ENCODE results near the gene SLC31A1. TPM values are rescaled to one million over a fixed set of nuclear protein-coding genes. Genes with fewer than 3 reads are reported as not detected.

The SLC31A1 gene
- total and polyA plus RNA-seq, 4 experiments from 2014 or later, result 2.1 to 4.2 (median 3.2) TPM

GRCh38 chr9:113274474-113275156 lies 53.3 kb downstream of the SLC31A1 start:
- no peak overlapping the region for H3K4me3 Mint-ChIP-seq
- Histone ChIP-seq H3K4me1 (ENCODE audit: insufficient read depth, low read length) (peaks cover 26% of the 10 kb centered on the region), H3K27me3 (ENCODE audit: insufficient read depth, low read length) (no peaks in the 10 kb centered on the region), H3K36me3 (ENCODE audit: insufficient read depth, low read length) (peaks cover 41% of the 10 kb centered on the region), H3K27ac (ENCODE audit: low read depth, low read length) (peak overlapping the region; percentile 93), H3K9me3 (ENCODE audit: control insufficient read depth in 1 of 2, low read length in 2 of 2) (no peaks in the 10 kb centered on the region), H3K4me3 (ENCODE audit: low read length in 2 of 2) (peak overlapping the region; percentile 86 to 92)
- H3K36me3 Mint-ChIP-seq, result peaks cover 37 to 49% of the 10 kb centered on the region in 2 donors
- no peak overlapping the region for H3K27ac Mint-ChIP-seq
- ChIA-PET CTCF (ENCODE audit: partially characterized antibody) (interaction anchor here (0.7 to 7.1 kb wide), 35 partner anchors 9 to 392 kb away, joined by 3 to 137 read pairs (median 5); partner anchors contain the start of genes ALAD, BSPRY, C9orf43 and FKBP15), POLR2A (ENCODE audit: partially characterized antibody) (interaction anchor here (0.6 to 2.9 kb wide), 19 partner anchors 10 to 1267 kb away, joined by 3 to 26 read pairs (median 5); partner anchors contain the start of genes ALAD, BSPRY, C9orf43 and FKBP15)
- H3K27me3 Mint-ChIP-seq, result no peaks in the 10 kb centered on the region
- peak; percentile 57 to 66 (median 62) for DNase-seq
- peaks cover 9 to 26% (median 19%) of the 10 kb centered on the region in 4 donors for H3K4me1 Mint-ChIP-seq
- intact Hi-C loops (cut with micrococcal nuclease), result loop anchor here (1.0 to 5.0 kb wide), 11 partner anchors 53 to 1792 kb away; partner anchors contain the start of genes ALAD, C9orf43, FKBP15 and INIP
- no peaks in the 10 kb centered on the region for H3K9me3 Mint-ChIP-seq

GRCh38 chr9:113275157-113276131 lies 54.1 kb downstream of the SLC31A1 start, which contains the start of the genes CDC26 and PRPF4:
CDC26 (minus strand) TSS chr9:113275572; CDS start chr9:113272507, 3,065 bp downstream.
PRPF4 (plus strand) TSS chr9:113275658; CDS start chr9:113275744, 86 bp downstream.
- H3K9me3 ChIP-seq (ENCODE audit: control insufficient read depth in 1 of 2, low read length in 2 of 2), result no peaks in the 10 kb centered on the region
- Mint-ChIP-seq H3K27ac (no peak within 1 kb of the TSS), H3K36me3 (peaks cover 39 to 52% of the 10 kb centered on the region in 2 donors), H3K27me3 (no peaks in the 10 kb centered on the region), H3K9me3 (no peaks in the 10 kb centered on the region), H3K4me1 (peaks cover 14 to 32% (median 21%) of the 10 kb centered on the region in 4 donors), H3K4me3 (no peak within 1 kb of the TSS)
- H3K4me3 ChIP-seq (ENCODE audit: low read length in 2 of 2), result peak within 1 kb of the TSS; percentile 86 to 92
- ChIA-PET CTCF (ENCODE audit: partially characterized antibody) (interaction anchor here (0.9 to 7.1 kb wide), 33 partner anchors 9 to 391 kb away, joined by 3 to 137 read pairs (median 5); partner anchors contain the start of genes ALAD, BSPRY, C9orf43 and FKBP15), POLR2A (ENCODE audit: partially characterized antibody) (interaction anchor here (0.6 to 2.9 kb wide), 19 partner anchors 9 to 1268 kb away, joined by 3 to 26 read pairs (median 5); partner anchors contain the start of genes ALAD, BSPRY, C9orf43 and FKBP15)
- intact Hi-C loops (cut with micrococcal nuclease), result loop anchor here (1.0 to 5.0 kb wide), 8 partner anchors 54 to 1793 kb away; partner anchors contain the start of genes ALAD, C9orf43, FKBP15 and INIP
- peaks cover 42% of the 10 kb centered on the region for H3K36me3 ChIP-seq (ENCODE audit: insufficient read depth, low read length)
- H3K27ac ChIP-seq (ENCODE audit: low read depth, low read length), result peak within 1 kb of the TSS; percentile 93
- DNase-seq, result peak; percentile 91 to 97 (median 94)
- no peaks in the 10 kb centered on the region for H3K27me3 ChIP-seq (ENCODE audit: insufficient read depth, low read length)
- H3K4me1 ChIP-seq (ENCODE audit: insufficient read depth, low read length), result peaks cover 22% of the 10 kb centered on the region

GRCh38 chr9:113278840-113279239 lies 57.5 kb downstream of the SLC31A1 start:
- Histone ChIP-seq H3K27me3 (ENCODE audit: insufficient read depth, low read length) (no peaks in the 10 kb centered on the region), H3K4me3 (ENCODE audit: low read length in 2 of 2) (no peak overlapping the region), H3K36me3 (ENCODE audit: insufficient read depth, low read length) (peaks cover 42% of the 10 kb centered on the region), H3K27ac (ENCODE audit: low read depth, low read length) (no peak overlapping the region), H3K9me3 (ENCODE audit: control insufficient read depth in 1 of 2, low read length in 2 of 2) (no peaks in the 10 kb centered on the region), H3K4me1 (ENCODE audit: insufficient read depth, low read length) (peaks cover 20% of the 10 kb centered on the region)
- intact Hi-C loops (cut with micrococcal nuclease), result loop anchor here (5.0 kb wide), 1 partner anchor 562 kb away; the partner anchor contains the start of gene INIP
- H3K4me1 Mint-ChIP-seq, result peaks cover 15 to 22% (median 20%) of the 10 kb centered on the region in 4 donors
- no peak overlapping the region for H3K4me3 Mint-ChIP-seq
- H3K36me3 Mint-ChIP-seq, result peaks cover 49 to 57% of the 10 kb centered on the region in 2 donors
- H3K27ac Mint-ChIP-seq, result peak overlapping the region in 6 of 7 donors; percentile 28 to 60 (median 50)
- POLR2A ChIA-PET (ENCODE audit: partially characterized antibody), result no interaction called here
- DNase-seq, result no peak
- H3K9me3 Mint-ChIP-seq, result no peaks in the 10 kb centered on the region
- no peaks in the 10 kb centered on the region for H3K27me3 Mint-ChIP-seq
- CTCF ChIA-PET (ENCODE audit: partially characterized antibody), result no interaction called here

GRCh38 chr9:113281356-113281755 lies 60.0 kb downstream of the SLC31A1 start:
- Histone ChIP-seq H3K4me3 (ENCODE audit: low read length in 2 of 2) (no peak overlapping the region), H3K27ac (ENCODE audit: low read depth, low read length) (no peak overlapping the region), H3K9me3 (ENCODE audit: control insufficient read depth in 1 of 2, low read length in 2 of 2) (no peaks in the 10 kb centered on the region), H3K27me3 (ENCODE audit: insufficient read depth, low read length) (no peaks in the 10 kb centered on the region), H3K36me3 (ENCODE audit: insufficient read depth, low read length) (peaks cover 62% of the 10 kb centered on the region), H3K4me1 (ENCODE audit: insufficient read depth, low read length) (peaks cover 8% of the 10 kb centered on the region)
- ChIA-PET POLR2A (ENCODE audit: partially characterized antibody) (no interaction called here), CTCF (ENCODE audit: partially characterized antibody) (no interaction called here)
- no peak for DNase-seq
- H3K4me3 Mint-ChIP-seq, result no peak overlapping the region
- H3K9me3 Mint-ChIP-seq, result no peaks in the 10 kb centered on the region
- H3K27ac Mint-ChIP-seq, result peak overlapping the region in 4 of 7 donors; percentile 15 to 85 (median 68)
- intact Hi-C loops (cut with micrococcal nuclease), result no loop called here
- peaks cover 15 to 18% (median 16%) of the 10 kb centered on the region in 4 donors for H3K4me1 Mint-ChIP-seq
- peaks cover 63 to 70% of the 10 kb centered on the region in 2 donors for H3K36me3 Mint-ChIP-seq
- no peaks in the 10 kb centered on the region for H3K27me3 Mint-ChIP-seq

- ChIA-PET CTCF (ENCODE audit: partially characterized antibody) (interaction anchor here (1.6 kb wide), 1 partner anchor 157 kb away, joined by 3 read pairs; no protein-coding TSS in a partner anchor), POLR2A (ENCODE audit: partially characterized antibody) (no interaction called here)
- no peak overlapping the region for H3K4me3 ChIP-seq (ENCODE audit: low read length in 2 of 2)
- peaks cover 78% of the 10 kb centered on the region for H3K36me3 ChIP-seq (ENCODE audit: insufficient read depth, low read length)
- Mint-ChIP-seq H3K36me3 (peaks cover 64 to 80% of the 10 kb centered on the region in 2 donors), H3K27me3 (no peaks in the 10 kb centered on the region), H3K4me1 (peaks cover 0 to 2% (median 0%) of the 10 kb centered on the region in 4 donors), H3K27ac (peak overlapping the region in 1 of 7 donors; percentile 3), H3K4me3 (no peak overlapping the region), H3K9me3 (no peaks in the 10 kb centered on the region)
- H3K27ac ChIP-seq (ENCODE audit: low read depth, low read length), result no peak overlapping the region
- intact Hi-C loops (cut with micrococcal nuclease), result no loop called here
- H3K27me3 ChIP-seq (ENCODE audit: insufficient read depth, low read length), result no peaks in the 10 kb centered on the region
- no peak for DNase-seq
- no peaks in the 10 kb centered on the region for H3K9me3 ChIP-seq (ENCODE audit: control insufficient read depth in 1 of 2, low read length in 2 of 2)
- no peaks in the 10 kb centered on the region for H3K4me1 ChIP-seq (ENCODE audit: insufficient read depth, low read length)
Measured at GRCh38 chr9:113289091-113289490, 67.7 kb downstream of the SLC31A1 start.

- Histone ChIP-seq H3K9me3 (ENCODE audit: control insufficient read depth in 1 of 2, low read length in 2 of 2) (no peaks in the 10 kb centered on the region), H3K4me1 (ENCODE audit: insufficient read depth, low read length) (no peaks in the 10 kb centered on the region), H3K36me3 (ENCODE audit: insufficient read depth, low read length) (peaks cover 68% of the 10 kb centered on the region), H3K27me3 (ENCODE audit: insufficient read depth, low read length) (no peaks in the 10 kb centered on the region), H3K4me3 (ENCODE audit: low read length in 2 of 2) (no peak overlapping the region), H3K27ac (ENCODE audit: low read depth, low read length) (no peak overlapping the region)
- Mint-ChIP-seq H3K27ac (no peak overlapping the region), H3K4me3 (no peak overlapping the region), H3K9me3 (peaks cover 0 to 3% (median 0%) of the 10 kb centered on the region in 8 donors), H3K4me1 (no peaks in the 10 kb centered on the region), H3K36me3 (peaks cover 56 to 70% of the 10 kb centered on the region in 2 donors), H3K27me3 (no peaks in the 10 kb centered on the region)
- intact Hi-C loops (cut with micrococcal nuclease), result no loop called here
- no peak for DNase-seq
- ChIA-PET CTCF (ENCODE audit: partially characterized antibody) (interaction anchor here (1.6 kb wide), 1 partner anchor 156 kb away, joined by 3 read pairs; no protein-coding TSS in a partner anchor), POLR2A (ENCODE audit: partially characterized antibody) (no interaction called here)
Measured at GRCh38 chr9:113290052-113290607, 68.8 kb downstream of the SLC31A1 start.

Measured in CD4-positive, alpha-beta memory T cell (primary cell).